Measurements from ENCODE around the gene TYW3. TPM values are rescaled to one million over a fixed set of nuclear protein-coding genes. Genes with fewer than 3 reads are reported as not detected.
A peak's percentile ranks its signal among the peaks of the same experiment; 100 is the strongest.
"Not testable (repeated sequence)": the region's sequence is repeated elsewhere in the genome, so short reads cannot be mapped to it uniquely, and the experiment has no call there.

The TYW3 gene
- total RNA-seq, 1 donor from 2014 or later, result 17.2 TPM

DNA sequence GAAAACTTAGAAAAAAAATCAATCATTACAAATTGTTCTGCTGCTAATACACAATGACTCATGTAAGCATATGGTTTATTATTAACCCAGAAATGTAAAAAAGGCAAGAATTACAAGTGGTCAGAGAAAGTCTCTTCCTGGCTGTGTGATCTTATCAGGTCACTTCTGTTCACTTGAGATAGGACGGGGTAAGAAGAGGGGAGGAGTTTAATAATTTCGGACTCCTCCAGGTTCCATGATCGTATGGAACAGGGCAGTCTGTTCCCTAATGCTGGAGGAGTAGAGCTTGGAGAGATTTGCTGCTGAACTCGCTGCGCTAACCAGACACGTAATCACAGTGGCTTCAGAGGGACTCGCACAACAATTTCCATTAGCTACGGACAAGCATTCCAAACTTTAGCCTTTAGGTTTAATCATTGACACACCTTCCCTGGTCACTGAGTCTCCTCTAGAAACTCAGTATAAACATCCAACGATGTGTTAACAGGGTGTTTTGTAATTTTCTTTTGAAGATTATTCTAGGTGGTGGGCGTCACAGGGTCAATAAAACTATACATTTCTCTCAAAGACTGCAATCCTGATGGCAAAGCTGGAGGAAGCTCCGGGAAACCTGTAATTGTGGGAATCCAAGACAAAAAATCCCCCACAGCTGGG lies 1.4 kb upstream of the TYW3 start:
- DNase-seq (ENCODE audit: low spot score), result no peak

DNA sequence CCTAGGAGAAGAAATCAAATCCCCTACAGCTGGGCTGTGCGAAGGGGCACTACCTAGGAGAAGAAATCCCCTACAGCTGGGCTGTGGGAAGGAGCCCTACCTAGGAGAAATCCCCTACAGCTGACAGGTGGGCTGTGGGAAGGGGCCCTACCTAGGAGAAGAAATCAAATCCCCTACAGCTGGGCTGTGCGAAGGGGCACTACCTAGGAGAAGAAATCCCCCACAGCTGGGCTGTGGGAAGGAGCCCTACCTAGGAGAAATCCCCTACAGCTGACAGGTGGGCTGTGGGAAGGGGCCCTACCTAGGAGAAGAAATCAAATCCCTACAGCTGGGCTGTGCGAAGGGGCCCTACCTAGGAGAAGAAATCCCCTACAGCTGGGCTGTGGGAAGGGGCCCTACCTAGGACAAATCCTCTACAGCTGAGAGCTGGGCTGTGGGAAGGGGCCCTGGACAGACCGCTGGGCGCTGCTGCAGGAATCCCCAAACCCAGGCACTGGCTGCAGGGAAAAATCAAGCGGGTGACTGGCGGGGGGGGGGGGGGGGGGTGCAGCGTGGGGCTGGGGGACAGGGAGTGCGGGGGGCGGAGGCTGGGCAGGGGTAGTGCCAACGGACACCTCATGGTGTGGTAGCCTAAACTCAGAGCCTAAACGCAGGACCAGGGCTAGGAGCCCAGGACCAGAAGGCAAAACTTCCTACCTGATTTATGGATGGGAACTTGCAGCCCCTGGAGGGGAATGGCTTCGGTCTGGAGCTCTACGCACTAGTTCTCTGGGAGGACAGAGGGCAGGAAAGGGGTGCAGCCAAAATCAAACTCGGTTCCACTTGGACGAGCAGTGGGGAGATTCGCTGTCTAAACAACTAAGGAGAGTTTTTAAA lies 643 bp upstream of the TYW3 start:
- DNase-seq (ENCODE audit: low spot score), result peak; percentile 47

DNA sequence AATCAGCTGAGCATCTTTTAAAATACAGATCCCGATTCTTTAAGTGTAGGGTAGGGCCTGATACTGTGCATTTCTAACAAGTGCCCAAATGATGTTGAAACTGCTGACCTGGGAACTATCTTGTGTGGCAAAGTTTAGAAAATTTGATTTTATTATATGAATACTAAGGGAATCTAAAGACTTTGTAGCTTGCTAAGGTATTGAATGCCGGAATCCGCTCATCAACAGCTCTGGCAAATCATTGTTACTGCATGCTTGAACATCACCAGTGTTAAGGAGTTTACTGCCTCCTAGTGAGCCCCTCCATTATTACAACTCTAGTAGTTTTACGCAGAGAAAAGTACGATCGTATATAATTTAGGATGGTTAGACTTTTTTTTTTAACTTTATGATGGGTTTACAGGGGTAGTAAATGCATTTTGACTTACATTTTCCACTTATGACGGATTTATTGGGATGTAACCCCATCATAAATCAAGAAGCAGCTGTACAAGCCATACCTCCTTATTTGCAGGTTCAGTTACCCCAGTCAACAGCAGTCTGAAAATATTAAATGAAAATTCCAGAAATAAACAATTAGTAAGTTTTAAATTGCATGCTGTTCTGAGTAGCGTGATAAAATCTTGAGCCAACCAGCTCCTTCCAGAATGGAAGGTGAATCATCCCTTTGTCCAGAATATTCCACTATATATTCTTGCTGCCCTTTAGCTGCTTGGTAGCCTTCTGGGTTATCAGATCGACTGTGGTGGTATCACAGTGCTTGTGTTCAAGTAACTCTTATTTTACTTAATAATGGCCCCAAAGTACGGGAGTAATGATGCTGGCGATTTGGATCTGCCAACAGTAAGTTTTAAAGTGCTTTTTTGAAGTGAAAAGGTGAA lies 892 bp downstream of the TYW3 start:
- DNase-seq (ENCODE audit: low spot score), result no peak

DNA sequence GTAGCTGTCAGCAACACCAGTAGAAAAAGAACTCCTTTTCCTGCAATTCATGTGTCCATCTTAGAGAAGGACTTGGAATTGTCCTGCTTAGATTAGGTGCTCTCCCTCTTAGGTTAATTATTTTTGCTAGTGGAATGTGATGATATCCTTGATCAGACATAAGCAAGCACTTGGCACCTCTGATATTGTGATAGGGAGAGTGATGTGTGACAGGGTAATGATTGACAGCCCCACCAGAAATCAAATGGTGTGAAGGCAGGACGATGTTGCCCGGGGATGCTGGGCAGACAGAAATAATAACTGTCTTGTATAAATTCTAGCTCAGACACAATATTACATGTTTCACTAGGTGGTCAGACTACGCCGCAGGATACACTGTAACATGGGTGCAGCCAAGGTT lies 4.4 kb downstream of the TYW3 start:
- DNase-seq (ENCODE audit: low spot score), result no peak

DNA sequence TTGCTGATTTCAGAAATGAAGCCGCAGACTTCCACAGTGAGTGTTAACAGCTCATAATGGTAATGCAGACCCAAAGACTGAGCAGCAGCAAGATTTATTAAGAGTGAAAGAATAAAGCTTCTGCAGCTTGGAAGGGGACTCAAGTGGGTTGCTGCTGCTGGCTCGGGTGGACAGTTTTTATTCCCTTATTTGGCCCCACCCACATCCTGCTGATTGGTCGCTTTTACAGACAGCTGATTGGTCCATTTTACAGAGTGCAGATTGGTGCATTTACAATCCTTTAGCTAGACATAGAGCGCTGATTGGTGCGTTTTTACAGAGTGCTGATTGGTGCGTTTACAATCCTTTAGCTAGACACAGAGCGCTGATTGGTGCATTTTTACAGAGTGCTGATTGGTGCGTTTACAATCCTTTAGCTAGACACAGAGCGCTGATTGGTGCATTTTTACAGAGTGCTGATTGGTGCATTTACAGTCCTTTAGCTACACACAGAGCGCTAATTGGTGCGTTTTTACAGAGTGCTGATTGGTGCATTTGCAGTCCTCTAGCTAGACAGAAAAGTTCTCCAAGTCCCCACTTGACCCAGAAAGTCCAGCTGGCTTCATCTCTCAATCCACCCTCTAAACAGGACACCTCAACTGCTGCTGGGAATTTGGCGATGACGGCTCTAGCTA lies 7.5 kb downstream of the TYW3 start:
- DNase-seq (ENCODE audit: low spot score), result not testable (repeated sequence)

DNA sequence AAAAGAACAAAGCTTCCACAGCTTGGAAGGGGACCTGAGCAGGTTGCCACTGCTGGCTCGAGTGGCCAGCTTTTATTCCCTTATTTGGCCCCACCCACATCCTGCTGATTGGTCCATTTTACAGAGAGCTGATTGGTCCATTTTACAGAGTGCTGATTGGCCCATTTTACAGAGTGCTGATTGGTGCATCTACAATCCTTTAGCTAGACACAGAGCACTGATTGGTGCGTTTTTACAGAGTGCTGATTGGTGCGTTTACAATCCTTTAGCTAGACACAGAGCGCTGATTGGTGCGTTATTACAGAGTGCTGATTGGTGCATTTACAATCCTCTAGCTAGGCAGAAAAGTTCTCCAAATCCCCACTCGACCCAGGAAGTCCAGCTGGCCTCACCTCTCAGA lies 12.3 kb downstream of the TYW3 start:
- DNase-seq (ENCODE audit: low spot score), result not testable (repeated sequence)

DNA sequence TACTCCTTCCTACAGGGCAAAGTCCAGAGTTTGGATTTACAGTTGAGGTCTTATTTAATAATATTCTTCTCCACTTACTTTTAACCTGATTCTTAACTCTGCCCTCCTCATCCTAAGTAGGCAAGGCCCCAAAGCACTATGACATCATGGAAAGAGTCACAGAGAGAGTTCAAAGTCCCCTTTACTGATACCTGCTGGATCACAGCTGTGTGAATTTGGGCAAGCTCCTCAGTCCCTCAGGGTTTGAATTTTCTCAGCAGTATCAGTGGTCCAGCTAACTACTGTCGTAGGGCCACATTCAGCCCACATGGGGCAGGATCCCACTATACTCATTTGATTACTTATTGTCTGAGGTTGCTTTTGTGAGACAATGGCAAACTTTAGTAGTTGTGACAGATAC lies 16.0 kb downstream of the TYW3 start:
- no peak for DNase-seq (ENCODE audit: low spot score)

DNA sequence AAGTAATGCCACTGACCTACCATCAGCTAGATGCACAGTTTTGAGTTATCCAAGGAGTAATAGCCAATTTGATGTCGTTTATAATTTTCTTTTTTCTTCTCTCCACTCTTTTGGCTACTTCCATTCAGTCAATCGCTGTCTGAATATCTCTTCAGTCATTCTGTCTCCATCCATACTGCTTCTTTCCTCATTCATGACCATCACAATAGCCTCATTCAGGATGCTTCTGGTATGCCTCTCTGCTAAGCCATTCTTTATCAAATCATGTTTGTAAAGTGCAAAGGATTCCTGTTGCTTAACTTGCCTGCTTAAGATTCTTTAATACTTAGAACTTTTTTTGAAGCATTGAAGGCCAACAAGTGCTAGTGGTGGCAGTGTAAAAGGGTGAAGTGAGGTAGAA lies 20.2 kb downstream of the TYW3 start:
- DNase-seq (ENCODE audit: low spot score), result no peak

DNA sequence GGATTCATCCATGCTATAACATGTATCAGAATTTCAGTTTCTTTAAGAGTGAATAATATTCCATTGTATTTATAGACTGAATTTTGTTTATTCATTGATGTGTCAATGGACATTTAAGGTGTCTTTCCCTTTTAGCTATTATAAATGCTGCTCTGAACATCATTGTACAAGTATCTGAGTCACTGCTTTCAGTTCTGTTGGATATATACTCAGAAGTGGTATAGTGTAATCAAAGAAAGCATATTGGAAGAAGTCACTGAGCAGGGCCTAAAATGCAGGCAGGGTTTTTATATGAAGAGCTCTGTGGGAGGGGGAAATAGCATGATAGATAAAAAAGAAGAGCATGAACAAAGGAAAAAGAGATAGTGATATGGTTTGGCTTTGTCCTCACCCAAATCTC lies 22.5 kb downstream of the TYW3 start:
- no peak for DNase-seq (ENCODE audit: low spot score)

DNA sequence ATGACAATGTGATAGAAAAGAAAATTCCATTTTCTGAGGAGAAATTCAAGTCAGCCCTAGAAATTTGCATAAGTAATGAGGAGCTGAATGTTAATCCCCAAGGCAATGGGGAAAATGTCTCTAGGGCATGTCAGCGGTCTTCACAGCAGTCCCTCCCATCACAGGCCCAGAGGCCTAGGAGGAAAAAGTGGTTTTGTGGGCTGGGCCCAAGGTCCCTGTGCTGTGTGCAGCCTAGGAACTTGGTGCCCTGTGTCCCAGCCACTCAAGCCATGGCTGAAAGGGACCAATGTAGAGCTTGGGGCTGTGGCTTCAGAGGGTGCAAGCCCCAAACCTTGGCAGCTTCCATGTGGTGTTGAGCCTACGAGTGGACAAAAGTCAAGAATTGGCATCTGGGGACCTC lies 23.7 kb downstream of the TYW3 start:
- DNase-seq (ENCODE audit: low spot score), result not testable (repeated sequence)

DNA sequence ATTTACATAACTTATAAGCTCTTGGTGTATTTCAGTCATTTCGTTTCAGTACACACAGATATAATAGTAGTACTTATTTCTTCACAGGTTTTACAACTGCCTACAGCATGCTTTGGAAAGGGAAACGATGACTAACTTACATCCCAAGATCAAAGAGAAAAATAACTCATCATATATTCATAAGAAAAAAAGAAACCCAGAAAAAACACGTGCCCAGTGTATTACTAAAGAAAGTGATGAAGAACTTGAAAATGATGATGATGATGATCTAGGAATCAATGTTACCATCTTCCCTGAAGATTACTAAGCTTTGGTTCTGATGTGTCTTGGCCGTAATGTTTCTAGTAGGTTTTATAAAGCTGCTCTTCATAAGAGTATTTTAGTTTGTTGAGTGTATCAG lies 30.9 kb downstream of the TYW3 start:
- no peak for DNase-seq (ENCODE audit: low spot score)

DNA sequence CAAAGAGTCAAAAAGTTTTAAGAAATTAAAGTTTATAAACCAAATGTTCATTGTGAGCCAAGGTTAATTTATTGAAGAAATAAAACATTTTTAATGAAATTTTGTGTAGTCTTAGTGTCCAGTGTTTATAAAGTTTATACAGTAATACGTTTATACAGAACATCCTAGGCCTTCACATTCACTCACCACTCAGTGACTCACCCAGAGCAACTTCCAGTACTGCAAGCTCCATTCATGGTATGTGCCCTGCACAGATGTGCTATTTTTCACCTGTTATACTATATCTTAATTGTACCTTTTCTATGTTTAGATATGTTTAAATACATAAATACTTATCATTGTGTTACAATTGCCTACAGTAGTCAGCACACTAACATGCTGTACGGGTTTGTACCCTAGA lies 33.6 kb downstream of the TYW3 start:
- no peak for DNase-seq (ENCODE audit: low spot score)

DNA sequence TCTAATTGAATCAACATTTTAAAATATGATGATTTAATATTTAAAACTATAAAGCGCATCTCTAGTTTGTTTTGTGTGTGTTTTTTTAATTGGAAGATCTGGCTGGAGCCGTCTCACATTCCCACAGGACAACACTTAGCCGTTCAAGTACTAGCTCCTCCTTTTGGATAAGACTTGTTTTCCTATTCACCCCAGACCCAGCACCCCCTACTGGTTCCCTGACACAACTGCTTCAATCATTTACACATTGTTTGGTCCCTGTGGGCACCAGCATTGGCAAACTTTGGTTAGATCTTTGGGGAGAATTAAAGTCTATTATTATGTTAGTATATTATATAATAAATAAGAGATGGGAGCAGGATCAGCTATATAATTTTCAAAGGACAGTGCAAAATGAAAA lies 34.5 kb downstream of the TYW3 start:
- no peak for DNase-seq (ENCODE audit: low spot score)

DNA sequence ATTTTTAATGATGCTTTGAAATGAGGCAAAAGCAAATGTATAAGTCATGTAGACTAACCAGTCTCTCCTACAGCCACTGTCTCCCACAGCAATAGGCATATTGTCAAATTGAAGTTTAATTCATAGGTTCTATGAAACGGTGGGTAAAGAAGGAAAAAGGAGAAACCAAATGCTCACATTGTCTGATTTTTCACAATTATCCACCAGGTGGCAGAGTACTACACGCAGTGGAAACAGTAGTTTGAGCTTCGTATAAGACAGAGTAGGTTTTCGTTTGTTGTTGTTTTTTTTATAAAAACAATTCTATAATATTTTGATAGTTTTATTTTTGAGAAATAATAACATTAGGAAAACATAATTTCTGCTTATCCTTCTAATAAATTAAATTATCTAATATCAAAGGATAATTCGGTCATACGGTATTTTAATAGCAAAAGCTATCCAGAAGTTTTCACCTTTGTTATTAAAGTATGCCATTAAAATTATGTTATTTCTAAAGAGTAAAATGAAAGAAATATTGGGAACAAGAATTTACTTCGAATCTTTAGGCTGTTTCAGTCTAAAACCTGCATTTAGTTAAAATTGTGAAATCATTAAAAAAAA lies 39.1 kb downstream of the TYW3 start:
- DNase-seq (ENCODE audit: low spot score), result no peak

DNA sequence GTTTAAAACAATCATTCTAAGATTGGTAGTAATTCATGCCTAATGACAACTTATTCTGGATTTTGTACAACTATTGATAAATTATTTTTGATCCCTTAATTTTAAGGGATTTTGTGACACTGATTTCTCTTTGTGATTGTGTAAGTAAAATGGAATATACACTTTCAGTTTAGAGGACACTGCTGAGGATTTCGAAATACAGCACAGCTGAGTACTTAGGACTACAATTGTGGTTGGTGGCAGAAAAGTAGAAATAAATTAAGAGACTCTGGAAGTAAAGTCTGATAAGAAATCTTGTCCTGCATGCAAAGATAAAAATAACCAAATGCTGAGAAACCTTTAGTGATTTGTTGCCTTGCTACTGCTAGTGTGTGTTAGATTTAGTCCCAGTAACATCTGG lies 40.0 kb downstream of the TYW3 start:
- no peak for DNase-seq (ENCODE audit: low spot score)

DNA sequence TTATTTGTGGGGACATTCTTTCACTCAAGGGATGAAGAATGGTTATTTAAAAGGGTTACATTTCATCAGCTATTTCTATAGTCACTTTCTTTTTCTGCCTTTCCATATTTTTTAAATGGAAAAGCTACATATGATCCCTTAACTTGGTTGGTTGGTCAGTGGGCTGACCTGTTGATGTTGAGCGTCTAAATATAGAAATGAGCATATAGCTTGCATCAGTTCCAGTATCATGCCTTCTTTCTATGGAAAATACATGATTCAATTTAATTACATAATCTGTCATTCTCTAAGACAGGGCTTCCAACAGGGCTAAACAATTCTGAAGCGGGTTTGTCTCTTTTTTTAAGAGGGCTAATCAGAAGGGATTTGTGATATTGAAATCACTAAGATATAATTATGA lies 40.6 kb downstream of the TYW3 start:
- DNase-seq (ENCODE audit: low spot score), result no peak

DNA sequence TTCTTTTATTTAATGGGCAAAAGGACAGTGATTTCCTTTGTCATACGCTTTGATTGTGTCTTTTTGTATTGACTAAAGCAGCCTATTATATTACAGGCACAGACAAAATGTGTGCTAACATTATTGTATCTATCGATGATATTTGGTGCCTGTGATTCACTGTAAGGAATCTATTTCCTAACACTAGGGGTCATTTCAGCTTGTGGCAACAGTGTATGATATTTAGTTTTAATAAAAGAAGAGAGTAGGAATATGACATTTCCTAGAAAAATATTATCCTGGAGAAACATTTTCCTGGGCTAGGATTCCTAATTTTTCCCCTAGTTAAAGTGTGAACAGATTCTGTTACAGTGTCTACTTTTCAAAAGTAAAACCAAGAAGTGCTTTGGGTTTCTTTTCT lies 42.8 kb downstream of the TYW3 start:
- no peak for DNase-seq (ENCODE audit: low spot score)

DNA sequence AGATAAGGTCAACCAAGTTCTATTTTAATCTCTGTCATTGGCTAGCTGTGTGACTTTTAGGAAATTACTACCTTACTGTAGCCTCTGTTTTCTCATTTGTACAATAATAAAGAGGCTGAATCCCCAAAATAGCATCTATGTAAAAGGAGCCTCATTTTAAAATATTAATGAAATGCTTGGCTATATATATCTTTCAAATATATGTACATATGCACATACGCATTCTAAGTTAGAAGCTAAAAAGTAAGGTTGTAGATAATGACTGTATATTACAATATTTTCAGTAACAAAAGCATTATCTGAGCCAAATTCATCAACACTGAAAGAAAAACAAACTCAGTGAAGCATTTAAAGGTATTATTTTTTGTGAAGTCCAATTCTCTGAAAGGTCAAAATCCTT lies 44.6 kb downstream of the TYW3 start:
- no peak for DNase-seq (ENCODE audit: low spot score)

DNA sequence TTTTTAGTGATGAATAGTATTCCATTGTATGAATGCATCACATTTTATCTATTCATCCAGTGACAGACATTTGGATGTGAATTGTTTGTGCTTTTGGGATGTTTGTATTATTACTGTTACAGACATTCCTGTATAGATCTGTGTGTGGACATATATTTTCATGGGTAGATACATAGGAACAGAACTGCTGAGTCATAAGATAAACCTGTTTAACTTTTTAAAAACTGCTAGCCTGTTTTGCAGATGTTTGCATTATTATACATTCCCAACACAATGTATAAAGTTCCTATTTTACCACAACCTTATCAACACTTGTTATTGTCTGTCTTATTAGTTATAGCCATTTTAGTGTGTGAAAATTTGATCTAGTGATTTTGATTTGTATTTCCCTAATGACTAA lies 46.8 kb downstream of the TYW3 start:
- DNase-seq (ENCODE audit: low spot score), result no peak

DNA sequence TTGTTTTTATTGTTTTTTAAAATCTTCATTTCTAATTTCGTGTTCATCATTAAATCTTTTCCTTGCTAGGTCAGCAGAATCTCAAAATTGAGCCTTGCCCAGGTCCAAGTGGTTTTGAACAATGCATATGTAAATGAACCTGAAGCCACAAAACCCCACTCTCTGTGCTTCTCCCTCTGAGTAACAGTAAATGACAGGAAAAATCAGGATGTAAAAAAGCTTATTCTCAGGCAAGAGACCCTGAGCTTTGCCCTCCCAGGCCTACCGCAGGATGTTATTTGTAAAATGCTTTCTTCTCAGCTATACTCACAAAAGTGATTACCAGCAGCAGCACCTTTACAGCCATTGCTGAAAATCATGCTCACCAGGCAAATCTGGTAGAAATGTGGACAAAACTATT lies 47.6 kb downstream of the TYW3 start:
- no peak for DNase-seq (ENCODE audit: low spot score)

DNA sequence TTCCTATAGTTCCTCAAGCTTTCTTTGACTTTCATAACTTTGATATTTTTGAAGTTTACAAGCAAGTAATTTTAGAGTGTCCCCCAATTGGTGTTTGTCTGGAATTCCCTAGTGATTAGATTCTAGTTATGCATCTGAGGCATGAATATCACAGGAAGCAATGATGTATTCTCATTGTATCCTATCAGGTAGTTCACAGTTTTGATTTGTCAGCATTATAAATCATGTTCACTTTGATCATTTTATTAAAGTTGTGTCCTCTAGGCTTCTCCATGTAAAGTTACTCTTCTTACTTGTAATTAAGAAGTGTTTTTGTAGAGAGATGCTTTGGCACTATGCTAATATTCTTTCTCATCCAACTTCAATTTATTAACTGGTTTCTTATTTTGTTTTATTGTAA lies 53.0 kb downstream of the TYW3 start:
- DNase-seq (ENCODE audit: low spot score), result no peak

DNA sequence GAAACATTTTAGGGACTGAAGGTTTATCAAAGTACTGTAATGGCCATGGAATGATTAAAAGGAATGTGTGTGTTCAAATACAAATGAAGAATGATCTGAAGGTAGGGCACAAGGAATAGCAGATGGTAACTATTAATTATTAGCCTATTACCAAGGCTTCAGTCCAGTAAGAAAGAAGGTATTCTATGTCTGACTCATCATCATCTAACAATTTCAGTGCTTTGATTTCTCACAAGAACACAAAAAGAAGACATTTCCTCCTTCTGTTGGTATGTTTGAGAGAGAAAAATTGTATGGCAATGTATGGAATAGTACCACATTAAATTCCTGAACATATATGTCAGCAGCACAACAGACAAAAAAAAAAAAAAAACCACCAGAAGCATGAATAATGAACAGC lies 57.5 kb downstream of the TYW3 start:
- DNase-seq (ENCODE audit: low spot score), result no peak
